Stimulated activated CD8-positive, alpha-beta memory T cell treated with anti-CD3 and anti-CD28 coated beads, Interleukin-7, amount 100 ng/mL, for 48 hours (primary cell): Measurements from ENCODE around the gene P2RX6.

ENCODE experiments used
- DNase-seq, 2 donors: peaks; one replicate each; pipeline ENCODE4 v3.0.0-alpha.2; 2020; ENCODE audit warnings: low read depth in 1 of 2; ENCODE audit errors: extremely low read depth in 1 of 2

The P2RX6 gene

GRCh38 chr22:20979243-20979809 lies 35.6 kb upstream of the P2RX6 start:
- peak in 1 of 2 donors; percentile 72 for DNase-seq

GRCh38 chr22:20979940-20980453 lies 35.0 kb upstream of the P2RX6 start:
- DNase-seq, result no peak

DNA sequence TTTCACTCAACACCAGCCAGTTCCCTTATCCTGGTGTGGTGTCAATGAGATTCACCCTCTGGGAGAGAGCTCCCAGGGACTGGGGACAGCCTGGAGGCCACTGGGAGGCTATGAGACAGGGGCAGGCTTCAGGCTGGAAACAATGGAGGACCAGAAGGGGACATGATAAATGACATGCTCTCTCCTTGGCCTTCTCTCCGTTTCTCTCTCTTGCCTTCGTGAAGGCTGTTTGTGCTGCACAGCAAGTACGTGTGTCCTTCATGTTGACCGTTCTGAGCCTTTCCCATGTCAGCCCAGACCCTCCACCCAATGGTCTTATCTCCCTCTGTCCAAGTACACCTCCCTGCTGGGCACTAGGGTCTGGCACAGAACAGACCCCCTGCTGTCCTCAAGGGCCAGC lies 34.4 kb upstream of the P2RX6 start:
- DNase-seq, result no peak

DNA sequence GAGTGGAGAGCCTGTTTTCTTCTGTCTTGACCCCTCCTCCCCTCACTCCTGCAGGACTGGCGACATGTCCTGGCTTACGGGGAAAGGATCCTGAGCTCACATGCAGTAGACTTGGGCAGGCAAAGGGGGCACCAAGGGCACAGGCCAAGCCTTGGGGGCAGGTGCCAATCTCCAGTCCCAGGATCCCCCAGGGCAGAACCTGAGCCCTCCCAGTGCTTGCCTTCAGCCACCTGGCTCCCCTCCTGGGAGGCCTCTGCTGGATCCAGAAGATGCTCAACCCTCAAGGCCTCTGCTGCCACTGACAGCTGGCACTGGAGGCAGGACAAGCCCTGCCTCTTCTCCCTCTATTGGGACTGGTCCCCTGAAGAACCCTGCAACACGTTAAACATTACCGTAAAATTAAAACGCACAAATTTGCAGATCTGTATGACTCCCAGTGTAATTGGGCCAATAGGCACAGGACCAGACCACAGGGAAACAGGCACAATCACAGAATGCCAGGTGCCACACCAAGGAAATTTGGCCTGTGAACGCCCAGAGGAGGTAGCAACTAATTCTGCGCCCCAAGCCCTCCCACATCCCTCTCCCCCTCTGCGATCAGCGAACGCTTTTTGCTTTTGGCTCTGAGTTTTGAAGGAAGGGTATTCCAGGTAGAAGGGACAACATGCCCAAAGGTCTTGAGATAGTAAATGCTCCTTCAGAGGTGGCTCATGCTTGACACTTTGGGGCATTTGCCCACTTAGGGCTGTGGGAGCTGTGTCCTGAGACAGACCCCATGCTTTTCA lies 33.8 kb upstream of the P2RX6 start:
- no peak for DNase-seq

DNA sequence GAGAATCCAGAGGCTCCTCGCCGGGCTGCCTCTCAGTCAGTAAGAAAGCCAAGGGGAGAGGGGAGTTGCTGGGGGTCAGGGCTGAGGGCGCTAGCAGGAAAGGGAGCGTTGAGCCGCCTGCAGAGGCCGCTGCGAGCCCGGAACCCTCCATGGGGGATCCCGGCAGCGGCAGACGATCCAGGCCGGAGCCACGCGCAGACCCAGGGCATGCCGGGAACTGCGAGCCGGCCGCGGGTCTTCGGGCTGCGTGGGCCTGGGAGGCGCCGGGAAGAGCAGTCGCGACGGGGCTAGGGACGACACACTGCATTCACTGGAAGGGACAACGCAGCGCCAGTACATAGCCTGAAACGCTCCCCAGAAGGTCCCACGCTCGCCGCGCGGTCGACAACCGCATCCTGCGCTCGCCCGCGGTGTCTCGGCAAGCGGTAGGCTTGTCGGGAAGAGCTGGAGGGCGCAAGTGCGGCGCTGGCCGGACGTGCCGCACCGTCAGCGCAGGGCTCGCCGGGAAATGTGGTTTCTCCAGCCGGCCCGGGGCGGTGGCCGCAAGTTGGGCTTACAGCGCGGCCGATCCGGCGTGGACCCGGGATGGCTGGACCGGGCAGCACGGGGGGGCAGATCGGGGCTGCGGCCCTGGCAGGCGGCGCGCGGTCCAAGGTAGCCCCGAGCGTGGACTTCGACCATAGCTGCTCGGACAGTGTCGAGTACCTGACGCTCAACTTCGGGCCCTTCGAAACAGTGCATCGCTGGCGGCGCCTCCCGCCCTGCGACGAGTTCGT lies 33.0 kb upstream of the P2RX6 start, which contains the start of gene LZTR1:
Gene LZTR1, plus strand, starts transcription at position 511 of the 776 bp plus-strand sequence. Its CDS starts 75 bp downstream, at position 586.
- peak; percentile 61 to 63 for DNase-seq

DNA sequence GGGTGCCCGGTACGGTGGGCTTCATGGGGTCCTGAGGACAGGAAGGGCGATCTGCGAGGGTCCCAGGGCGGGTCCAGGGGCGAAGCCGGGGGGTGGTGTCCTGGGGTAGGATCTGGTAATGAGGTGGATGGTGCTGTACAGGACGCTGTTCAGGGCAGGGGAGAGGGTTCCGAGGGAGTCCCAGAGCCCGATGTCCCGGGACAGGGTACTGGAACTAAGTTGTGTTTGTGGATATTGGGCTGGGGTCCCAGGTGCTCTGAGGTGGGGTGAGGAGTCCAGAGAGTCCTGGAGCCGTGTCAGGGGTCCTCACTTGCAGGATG lies 32.4 kb upstream of the P2RX6 start:
- no peak for DNase-seq

DNA sequence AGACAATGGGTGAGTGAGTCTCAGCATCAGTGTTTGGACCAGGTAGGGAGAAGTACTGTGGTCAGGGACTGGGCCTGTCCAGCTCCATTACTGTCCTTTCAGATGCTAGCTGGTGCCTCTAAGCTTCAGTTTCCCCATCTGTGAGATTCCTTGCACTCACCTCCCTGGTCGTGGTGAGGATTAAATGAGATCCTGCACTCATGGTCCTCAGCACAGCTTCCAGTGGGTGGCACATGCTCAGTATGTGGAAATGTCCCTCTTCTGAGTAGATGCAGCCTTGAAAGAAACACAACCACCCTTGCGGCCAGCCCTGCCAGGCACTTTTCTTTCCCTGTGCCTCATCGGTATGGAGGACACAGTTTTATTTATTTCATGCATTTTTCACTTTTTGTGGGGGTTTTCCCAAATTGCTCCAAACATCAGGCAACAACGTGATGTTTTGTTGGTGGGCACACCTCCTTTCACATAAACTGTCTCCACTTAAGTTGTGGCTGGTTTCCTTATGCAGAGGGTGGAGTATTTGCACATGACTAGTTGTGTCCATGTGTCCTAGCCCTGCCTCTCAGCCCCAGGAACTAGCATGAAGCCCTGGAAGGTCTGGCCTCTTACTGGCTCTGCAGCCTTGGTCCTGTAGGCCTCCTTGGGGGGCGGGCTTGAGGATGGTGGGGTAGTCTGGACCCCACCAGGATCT lies 31.7 kb upstream of the P2RX6 start:
- DNase-seq, result no peak

DNA sequence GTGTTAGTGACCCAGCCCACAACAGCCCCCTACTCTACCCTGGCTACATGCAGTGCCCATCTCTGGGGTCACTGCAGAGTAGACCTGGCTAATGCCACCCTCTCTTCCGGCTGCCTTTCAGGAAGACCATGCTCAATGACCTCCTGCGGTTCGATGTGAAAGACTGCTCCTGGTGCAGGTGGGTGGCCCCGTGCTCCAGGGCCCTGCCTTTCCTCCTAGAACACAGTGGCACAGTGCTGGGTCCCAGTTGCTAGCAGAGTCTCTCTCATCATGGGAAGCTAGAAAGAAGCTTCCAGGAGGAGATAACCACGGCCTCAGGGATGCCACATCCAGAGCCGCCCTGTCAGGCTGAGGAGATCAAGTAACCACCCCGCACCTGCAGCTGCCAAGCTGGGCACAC lies 29.2 kb upstream of the P2RX6 start:
- DNase-seq, result no peak

DNA sequence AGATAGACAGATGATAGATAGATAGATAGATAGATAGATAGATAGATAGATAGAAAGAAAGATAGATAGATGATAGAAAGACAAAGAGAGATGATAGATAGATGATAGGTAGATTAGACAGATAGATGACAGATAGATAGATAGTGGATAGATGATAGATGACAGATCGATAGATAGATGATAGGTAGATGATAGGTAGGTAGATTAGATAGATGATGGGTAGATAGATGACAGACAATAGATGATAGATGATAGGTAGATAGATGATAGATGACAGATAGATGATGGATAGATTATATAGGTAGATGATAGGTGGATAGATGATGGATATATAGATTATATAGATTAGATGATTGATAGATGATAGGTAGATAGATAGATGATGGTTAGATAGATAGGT lies 28.6 kb upstream of the P2RX6 start:
- DNase-seq, result no peak

- no peak for DNase-seq
Observed at GRCh38 chr22:20987375-20987774, 27.6 kb upstream of the P2RX6 start.

DNA sequence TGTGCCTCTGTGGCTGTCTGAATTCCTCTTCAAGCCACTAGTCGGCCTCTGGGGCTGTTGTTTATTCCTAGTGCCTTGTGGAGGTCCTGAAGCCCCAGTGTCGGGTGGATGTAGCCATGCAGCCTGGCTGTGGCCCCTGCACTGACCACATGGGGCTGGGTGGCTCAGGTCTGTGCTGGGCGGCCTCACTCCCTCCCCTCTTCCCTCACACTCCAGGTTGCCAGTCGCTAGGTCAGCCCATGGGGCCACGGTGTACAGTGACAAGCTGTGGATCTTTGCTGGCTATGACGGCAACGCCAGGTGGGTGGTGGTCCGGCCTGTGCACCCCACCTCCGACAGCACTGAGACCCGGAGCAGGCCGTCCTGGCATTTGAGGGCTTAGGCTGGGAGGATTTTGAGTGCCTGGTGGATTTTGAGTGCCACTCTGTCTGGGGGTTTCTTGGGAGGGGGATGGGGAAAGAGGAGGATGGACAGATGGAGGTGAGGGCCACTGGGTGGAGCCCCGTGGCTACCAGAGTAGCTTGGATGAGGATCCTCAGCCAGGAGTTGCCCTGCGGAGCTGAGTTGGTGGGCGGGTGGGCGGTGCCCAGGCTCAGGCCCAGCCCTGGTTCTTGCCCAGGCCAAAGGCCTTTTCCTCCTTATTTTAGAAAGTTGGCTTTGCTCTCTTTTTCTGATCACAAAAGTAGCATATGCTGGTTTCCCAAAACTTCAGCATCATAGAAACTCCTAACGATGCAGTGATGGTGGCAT lies 26.2 kb upstream of the P2RX6 start:
- DNase-seq, result no peak

- no peak for DNase-seq
Observed at GRCh38 chr22:20989323-20990138, 25.4 kb upstream of the P2RX6 start.

GRCh38 chr22:20990184-20991180 lies 24.5 kb upstream of the P2RX6 start:
- DNase-seq, result no peak

DNA sequence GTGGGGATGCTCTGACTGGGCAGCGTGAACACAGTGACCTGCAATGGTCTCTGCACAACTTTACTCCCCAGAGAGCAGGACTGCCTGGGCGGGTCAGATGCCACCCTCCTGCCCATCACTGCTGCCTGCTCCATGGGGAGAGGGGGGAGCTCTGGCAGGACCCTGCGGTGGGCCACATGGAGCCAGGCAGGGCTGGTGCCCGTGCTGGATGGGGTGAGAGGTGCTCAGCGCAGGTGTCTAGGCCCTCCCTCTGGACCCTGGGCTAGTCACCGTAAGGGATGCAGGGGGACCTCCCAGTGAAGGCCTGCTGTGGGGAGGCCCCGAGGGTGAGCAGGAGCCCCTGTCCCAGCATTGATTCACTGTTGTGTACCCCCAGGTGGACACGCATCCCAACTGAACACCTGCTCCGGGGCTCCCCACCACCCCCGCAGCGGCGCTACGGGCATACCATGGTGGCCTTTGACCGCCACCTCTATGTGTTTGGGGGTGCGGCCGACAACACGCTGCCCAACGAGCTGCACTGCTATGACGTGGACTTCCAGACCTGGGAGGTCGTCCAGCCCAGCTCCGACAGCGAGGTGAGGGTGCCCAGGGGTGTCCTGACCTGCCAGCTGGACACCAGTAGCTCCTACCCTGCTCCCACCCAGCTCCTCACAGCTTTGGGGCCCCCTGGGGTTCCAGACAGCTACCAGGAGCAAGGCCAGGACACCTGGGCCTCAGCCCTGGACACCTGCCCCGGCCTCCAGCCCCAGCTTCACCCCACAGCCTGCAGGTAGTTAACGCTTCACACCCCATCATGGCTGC lies 23.5 kb upstream of the P2RX6 start:
- no peak for DNase-seq

GRCh38 chr22:20992056-20992442 lies 22.9 kb upstream of the P2RX6 start:
- DNase-seq, result no peak

DNA sequence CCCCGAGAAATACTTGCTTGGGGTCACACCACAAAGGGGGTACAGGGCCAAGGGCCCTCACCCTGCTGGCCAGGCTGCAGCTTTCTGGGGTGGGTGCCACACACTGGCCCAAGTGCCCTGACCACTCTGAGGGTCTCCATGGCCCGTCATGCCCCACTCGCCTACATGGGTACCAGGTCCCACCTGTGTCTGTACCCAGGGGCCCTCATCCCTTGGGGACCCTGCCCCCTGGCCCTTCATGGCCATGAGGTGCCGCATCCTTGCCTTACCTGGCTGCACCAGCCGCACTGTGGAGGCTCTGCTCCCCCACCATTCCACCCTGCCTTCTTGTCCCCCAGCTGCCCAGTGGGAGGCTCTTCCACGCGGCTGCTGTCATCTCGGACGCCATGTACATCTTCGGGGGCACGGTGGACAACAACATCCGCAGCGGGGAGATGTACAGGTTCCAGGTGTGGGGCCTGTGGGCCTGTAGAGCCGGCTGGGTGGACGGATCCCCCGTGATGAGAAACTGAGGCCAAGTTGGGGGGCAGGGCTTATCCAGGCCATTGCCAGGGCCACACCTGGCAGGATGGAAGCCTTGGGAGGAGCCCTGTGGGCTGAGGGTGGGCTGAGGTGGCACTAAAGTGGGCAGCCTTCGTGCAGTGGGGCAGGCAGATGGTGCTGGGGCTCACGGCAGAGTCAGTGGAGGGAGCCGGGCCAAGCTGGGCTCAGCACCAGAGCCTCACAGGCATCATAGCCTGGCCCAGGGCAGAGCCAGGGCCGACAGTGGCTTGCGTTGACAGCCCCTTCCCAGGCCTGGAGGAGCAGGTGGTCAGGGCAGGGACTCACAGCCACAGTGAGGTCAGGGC lies 22.3 kb upstream of the P2RX6 start:
- DNase-seq, result no peak
